Retinal pigment epithelial cell (primary cell): Measurements from ENCODE around the gene TRABD2A.
A peak's percentile ranks its signal among the peaks of the same experiment; 100 is the strongest.

Experiments used
- DNase-seq: peaks from one replicate; pipeline ENCODE4 v3.0.0-alpha.2; 2010; ENCODE audit warnings: low read depth
- H3K4me3 ChIP-seq: 2 replicates; pipeline ENCODE4 v1.5.1; 2011; ENCODE audit warnings: mild to moderate bottlenecking, low read length, control low read depth, moderate library complexity
- CTCF ChIP-seq: conservative IDR thresholded peaks from 2 replicates; pipeline ENCODE4 v1.5.1; 2011; ENCODE audit warnings: low read depth, low read length, control low read depth, inconsistent platforms

Gene TRABD2A

DNA sequence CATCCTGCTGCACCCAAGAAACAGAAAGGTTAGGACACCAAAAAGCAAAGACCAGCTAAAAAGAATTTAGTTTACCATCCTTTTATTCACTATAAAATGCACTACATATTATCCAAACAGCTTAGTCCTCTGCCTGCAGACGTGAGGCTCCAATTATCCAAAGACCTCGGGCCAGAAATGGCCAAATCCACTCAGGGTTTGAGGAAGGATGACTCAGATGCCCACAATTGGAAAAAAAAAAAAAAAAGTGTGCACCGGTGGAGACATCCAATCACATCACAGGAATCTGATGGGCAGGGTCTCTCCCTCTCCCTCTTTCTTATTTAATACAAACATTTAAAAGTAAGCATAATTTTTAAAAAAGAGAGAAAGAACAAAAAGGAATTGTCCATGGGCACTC, 65.7 kb downstream of the TRABD2A start:
- TF ChIP-seq CTCF: no peak
- no peak for DNase-seq
- H3K4me3 ChIP-seq: no peak overlapping the region

DNA sequence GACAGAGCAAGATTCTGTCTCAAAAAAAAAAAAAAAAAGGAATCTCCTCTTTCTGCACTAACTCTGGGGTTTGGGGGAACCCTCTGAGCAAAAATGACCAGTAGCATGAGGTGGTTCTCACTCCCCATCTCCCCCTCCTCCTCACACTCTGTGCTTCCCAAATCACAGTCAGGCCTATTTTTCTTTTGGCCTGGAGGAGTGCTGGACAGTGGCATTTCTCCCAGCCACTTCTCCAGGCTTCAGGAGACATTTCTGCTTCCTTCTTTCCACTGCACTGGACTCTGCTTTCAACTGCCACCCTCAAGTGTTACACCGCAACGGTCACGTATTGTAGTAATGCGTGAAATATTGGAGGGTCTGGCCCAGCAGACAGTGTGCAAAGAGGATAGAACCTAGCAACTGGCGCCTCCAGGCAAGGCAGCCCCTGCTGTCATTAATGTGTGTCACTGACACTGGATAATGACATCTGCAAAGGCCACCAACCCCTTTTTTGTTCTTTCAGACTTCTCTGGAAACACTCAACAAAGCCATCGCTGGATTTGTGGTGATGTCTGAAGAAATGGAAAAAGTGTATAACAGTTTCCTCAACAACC, 68.9 kb downstream of the TRABD2A start:
- no peak overlapping the region for H3K4me3 ChIP-seq
- no peak for DNase-seq
- no peak for TF ChIP-seq CTCF

DNA sequence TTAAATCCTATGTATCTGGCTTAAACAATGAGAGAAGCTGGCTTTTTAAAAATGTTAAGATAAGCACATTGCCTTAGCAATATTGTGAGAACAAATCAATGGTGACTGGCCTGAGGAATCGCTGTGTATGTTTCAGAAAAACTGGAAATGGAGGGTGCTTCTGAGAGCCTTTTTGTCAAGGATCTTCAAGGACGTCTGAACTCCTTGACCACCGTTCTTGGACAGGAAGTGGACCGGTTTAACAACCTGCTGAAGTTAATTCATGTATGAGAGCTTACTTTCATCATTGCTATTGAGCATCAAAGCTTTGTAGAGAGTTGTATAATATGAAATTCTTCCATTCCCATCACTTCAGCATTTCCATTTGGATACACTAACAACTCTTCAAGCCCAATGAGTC, 72.6 kb downstream of the TRABD2A start:
- TF ChIP-seq CTCF: no peak
- H3K4me3 ChIP-seq: no peak overlapping the region
- no peak for DNase-seq

GRCh38 chr2:84807063-84807485, 73.8 kb downstream of the TRABD2A start:
- peak overlapping the region; percentile 0 for H3K4me3 ChIP-seq
- DNase-seq: peak; percentile 99
- no peak for TF ChIP-seq CTCF

- TF ChIP-seq CTCF: no peak
- H3K4me3 ChIP-seq: no peak overlapping the region
- DNase-seq: no peak
Observed at GRCh38 chr2:84805250-84805958, 75.5 kb downstream of the TRABD2A start.

DNA sequence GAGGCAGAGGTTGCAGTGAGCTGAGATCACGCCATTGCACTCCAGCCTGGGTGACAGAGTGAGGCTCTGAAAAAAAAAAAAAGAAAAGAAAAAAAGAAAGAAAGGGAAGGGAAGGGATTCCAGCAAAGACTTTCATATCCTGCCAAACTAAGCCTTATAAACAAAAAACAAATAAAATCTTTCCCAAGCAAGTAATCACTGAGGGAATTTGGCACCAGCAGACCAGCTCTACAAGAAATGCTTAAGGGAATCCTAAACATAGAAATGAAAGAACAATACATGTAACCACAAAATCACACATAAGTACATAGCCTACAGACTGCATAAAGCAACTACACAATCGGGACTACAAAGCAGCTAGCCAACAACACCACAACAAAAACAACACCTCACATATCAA, 79.1 kb downstream of the TRABD2A start:
- no peak for TF ChIP-seq CTCF
- no peak overlapping the region for H3K4me3 ChIP-seq
- DNase-seq: no peak

DNA sequence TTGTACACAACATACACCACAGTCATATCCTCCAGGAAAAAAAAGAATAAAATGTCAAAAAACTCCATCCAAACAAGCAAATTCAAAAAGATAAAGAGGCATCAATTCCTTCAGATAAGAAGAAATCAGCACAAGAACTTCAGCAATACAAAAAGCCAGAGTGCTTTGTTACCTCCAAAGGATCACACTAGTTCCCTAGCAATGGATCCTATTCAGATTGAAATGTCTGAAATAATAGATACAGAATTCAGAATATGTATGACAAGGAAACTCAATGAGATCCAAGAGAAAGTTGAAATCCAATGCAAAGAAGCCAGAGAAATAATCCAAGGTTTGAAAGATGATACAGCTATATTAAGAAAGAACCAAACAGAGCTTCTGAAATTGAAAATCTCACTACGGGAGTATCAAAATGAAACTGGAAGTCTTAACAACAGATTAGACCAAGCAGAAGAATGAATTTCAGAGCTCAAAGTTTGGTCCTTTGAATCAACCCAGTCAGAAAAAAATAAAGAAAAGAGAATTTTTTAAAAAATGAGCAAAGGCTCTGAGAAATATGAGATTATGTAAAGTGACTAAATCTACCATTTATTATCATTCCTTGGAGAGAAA, 80.6 kb downstream of the TRABD2A start:
- H3K4me3 ChIP-seq: no peak overlapping the region
- no peak for DNase-seq
- TF ChIP-seq CTCF: no peak
